Breast epithelium (tissue), 3 donors: ENCODE results near the gene GAD2.

ENCODE experiments used
- CTCF ChIP-seq, 3 donors: fragments of 450-650 bp; IDR thresholded peaks; one replicate each; pipeline ENCODE4 v1.5.1; 2016 to 2017; ENCODE audit warnings: antibody characterized with exemption in 3 of 3, mild to moderate bottlenecking in 3 of 3, moderate library complexity in 3 of 3
- POLR2A ChIP-seq: fragments of 450-650 bp; IDR thresholded peaks from one replicate; pipeline ENCODE4 v1.6.1; 2016; ENCODE audit warnings: antibody characterized with exemption, mild to moderate bottlenecking, moderate library complexity

GRCh38 chr10:26323219-26323618 is 106.6 kb downstream of the GAD2 start:
- TF ChIP-seq CTCF (IDR thresholded peaks at IDR 0.05) (no peak), POLR2A (no peak)
